ENCODE data around the gene ARSG. TPM values are rescaled to one million over a fixed set of nuclear protein-coding genes. Genes with fewer than 3 reads are reported as not detected.

ARSG gene
- total and polyA plus RNA-seq, 2 experiments from 2014 or later: 1.7 to 5.1 TPM

- TF ChIP-seq, protein P1, sequence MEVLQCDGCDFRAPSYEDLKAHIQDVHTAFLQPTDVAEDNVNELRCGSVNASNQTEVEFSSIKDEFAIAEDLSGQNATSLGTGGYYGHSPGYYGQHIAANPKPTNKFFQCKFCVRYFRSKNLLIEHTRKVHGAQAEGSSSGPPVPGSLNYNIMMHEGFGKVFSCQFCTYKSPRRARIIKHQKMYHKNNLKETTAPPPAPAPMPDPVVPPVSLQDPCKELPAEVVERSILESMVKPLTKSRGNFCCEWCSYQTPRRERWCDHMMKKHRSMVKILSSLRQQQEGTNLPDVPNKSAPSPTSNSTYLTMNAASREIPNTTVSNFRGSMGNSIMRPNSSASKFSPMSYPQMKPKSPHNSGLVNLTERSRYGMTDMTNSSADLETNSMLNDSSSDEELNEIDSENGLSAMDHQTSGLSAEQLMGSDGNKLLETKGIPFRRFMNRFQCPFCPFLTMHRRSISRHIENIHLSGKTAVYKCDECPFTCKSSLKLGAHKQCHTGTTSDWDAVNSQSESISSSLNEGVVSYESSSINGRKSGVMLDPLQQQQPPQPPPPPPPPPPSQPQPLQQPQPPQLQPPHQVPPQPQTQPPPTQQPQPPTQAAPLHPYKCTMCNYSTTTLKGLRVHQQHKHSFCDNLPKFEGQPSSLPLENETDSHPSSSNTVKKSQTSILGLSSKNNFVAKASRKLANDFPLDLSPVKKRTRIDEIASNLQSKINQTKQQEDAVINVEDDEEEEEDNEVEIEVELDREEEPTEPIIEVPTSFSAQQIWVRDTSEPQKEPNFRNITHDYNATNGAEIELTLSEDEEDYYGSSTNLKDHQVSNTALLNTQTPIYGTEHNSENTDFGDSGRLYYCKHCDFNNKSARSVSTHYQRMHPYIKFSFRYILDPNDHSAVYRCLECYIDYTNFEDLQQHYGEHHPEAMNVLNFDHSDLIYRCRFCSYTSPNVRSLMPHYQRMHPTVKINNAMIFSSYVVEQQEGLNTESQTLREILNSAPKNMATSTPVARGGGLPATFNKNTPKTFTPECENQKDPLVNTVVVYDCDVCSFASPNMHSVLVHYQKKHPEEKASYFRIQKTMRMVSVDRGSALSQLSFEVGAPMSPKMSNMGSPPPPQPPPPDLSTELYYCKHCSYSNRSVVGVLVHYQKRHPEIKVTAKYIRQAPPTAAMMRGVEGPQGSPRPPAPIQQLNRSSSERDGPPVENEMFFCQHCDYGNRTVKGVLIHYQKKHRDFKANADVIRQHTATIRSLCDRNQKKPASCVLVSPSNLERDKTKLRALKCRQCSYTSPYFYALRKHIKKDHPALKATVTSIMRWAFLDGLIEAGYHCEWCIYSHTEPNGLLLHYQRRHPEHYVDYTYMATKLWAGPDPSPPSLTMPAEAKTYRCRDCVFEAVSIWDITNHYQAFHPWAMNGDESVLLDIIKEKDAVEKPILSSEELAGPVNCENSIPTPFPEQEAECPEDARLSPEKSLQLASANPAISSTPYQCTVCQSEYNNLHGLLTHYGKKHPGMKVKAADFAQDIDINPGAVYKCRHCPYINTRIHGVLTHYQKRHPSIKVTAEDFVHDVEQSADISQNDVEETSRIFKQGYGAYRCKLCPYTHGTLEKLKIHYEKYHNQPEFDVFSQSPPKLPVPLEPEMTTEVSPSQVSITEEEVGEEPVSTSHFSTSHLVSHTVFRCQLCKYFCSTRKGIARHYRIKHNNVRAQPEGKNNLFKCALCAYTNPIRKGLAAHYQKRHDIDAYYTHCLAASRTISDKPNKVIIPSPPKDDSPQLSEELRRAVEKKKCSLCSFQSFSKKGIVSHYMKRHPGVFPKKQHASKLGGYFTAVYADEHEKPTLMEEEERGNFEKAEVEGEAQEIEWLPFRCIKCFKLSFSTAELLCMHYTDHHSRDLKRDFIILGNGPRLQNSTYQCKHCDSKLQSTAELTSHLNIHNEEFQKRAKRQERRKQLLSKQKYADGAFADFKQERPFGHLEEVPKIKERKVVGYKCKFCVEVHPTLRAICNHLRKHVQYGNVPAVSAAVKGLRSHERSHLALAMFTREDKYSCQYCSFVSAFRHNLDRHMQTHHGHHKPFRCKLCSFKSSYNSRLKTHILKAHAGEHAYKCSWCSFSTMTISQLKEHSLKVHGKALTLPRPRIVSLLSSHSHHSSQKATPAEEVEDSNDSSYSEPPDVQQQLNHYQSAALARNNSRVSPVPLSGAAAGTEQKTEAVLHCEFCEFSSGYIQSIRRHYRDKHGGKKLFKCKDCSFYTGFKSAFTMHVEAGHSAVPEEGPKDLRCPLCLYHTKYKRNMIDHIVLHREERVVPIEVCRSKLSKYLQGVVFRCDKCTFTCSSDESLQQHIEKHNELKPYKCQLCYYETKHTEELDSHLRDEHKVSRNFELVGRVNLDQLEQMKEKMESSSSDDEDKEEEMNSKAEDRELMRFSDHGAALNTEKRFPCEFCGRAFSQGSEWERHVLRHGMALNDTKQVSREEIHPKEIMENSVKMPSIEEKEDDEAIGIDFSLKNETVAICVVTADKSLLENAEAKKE (CRISPR knock-in tag; IDR thresholded peaks at IDR 0.05): no peak
- TF ChIP-seq POLR2AphosphoS5 (IDR thresholded peaks at IDR 0.05; ENCODE audit: low read depth): no peak
- TF ChIP-seq CREB1 (CRISPR knock-in tag; IDR thresholded peaks at IDR 0.05; ENCODE audit: low read depth): no peak
- TF ChIP-seq EZH2phosphoT487 (IDR thresholded peaks at IDR 0.05; ENCODE audit: unreplicated experiment): no peak
These were observed 136.3 kb downstream of the ARSG start (continued) for GRCh38 chr17:68427575-68427974.

- no peak for TF ChIP-seq JUNB (IDR thresholded peaks at IDR 0.05; ENCODE audit: unreplicated experiment)
- no peak for TF ChIP-seq CREB1 (CRISPR knock-in tag; IDR thresholded peaks at IDR 0.05; ENCODE audit: low read depth)
- TF ChIP-seq, protein P1 (CRISPR knock-in tag; IDR thresholded peaks at IDR 0.05): no peak
- H3K4me3 Mint-ChIP-seq: no peak overlapping the region
- no peak overlapping the region for H3K4me2 ChIP-seq
- no peak overlapping the region for H2AFZ ChIP-seq
- H3K9me2 ChIP-seq (ENCODE audit: insufficient read depth): no peaks in the 10 kb centered on the region
- no peaks in the 10 kb centered on the region for H3F3A ChIP-seq (replicated peaks; ENCODE audit: low read depth)
- no peak overlapping the region for H3K4me3 ChIP-seq
- H3K9me3 Mint-ChIP-seq: no peaks in the 10 kb centered on the region
- no peak for ATAC-seq
- H3K27me3 Mint-ChIP-seq (ENCODE audit: insufficient read depth, low read depth, poor library complexity): peaks cover 5% of the 10 kb centered on the region
- peaks cover 21% of the 10 kb centered on the region; the same call in 2 of the 3 replicates for H3K36me3 Mint-ChIP-seq (ENCODE audit: low read depth)
- H3K4me1 Mint-ChIP-seq: peaks cover 11% of the 10 kb centered on the region
- H3K4me1 ChIP-seq (ENCODE audit: insufficient read depth): peaks cover 4% of the 10 kb centered on the region; the same call in 1 of the 2 replicates
- no peaks in the 10 kb centered on the region for H3K36me3 ChIP-seq (ENCODE audit: insufficient read depth)
- no peaks in the 10 kb centered on the region for H3K27me3 ChIP-seq (ENCODE audit: insufficient read depth)
- no peaks in the 10 kb centered on the region for H4K20me1 ChIP-seq (replicated peaks; ENCODE audit: insufficient read depth)
- no peak overlapping the region for H3K27ac Mint-ChIP-seq
- no peak for DNase-seq (ENCODE audit: low spot score)
- H3K27ac ChIP-seq (ENCODE audit: low read depth): no peak overlapping the region
- no peaks in the 10 kb centered on the region for H3K79me2 ChIP-seq (replicated peaks; ENCODE audit: insufficient read depth)
These were observed 137.3 kb downstream of the ARSG start for GRCh38 chr17:68428498-68429172.
